ENCODE measurements around the gene CARD14.

Gene CARD14

DNA sequence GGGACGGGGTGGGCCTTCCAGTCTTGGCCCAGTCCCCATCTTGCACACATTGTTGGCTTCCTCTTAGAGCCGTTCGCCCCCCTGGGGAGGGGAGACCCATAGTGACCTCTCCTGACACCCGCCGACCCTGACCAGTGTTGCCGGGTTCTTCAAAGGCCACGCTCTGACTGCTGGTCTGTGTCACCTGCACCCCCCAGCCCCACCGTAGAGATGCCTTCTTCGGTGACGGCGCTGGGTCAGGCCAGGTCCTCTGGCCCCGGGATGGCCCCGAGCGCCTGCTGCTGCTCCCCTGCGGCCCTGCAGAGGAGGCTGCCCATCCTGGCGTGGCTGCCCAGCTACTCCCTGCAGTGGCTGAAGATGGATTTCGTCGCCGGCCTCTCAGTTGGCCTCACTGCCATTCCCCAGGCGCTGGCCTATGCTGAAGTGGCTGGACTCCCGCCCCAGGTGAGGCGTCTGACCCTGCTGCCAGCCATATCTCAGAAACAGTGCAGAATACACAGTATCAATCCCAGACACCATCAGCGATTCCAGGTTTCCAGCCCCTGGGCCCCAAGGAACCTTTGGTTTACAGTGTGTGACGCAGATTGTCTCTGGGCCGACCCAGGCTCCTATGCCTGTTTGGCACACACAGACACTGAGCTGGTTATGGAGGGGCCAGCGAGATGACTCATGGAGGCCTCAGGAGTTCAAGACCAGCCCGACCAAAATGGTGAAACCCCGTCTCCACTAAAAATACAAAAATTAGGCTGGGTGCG, 51.7 kb downstream of the CARD14 start:
- peaks cover 18% of the 10 kb centered on the region for H3K36me3 ChIP-seq (ENCODE audit: insufficient read depth, low read length)
- H3K9me3 ChIP-seq (ENCODE audit: low read length): no peaks in the 10 kb centered on the region
- H3K4me3 ChIP-seq (ENCODE audit: low read depth in 1 of 2, low read length in 2 of 2): peak overlapping the region; percentile 91 to 93

GRCh38 chr17:80222376-80223141, 52.7 kb downstream of the CARD14 start:
- Histone ChIP-seq H3K36me3 (ENCODE audit: insufficient read depth, low read length) (peaks cover 10% of the 10 kb centered on the region), H3K9ac (ENCODE audit: low read length) (no peak overlapping the region), H3K4me3 (ENCODE audit: low read depth in 1 of 2, low read length in 2 of 2) (no peak overlapping the region), H3K27ac (ENCODE audit: low read depth, low read length) (no peak overlapping the region), H3K9me3 (ENCODE audit: low read length) (no peaks in the 10 kb centered on the region), H3K4me1 (ENCODE audit: insufficient read depth, low read length) (peaks cover 19% of the 10 kb centered on the region), H3K27me3 (ENCODE audit: control insufficient read depth in 1 of 2, insufficient read depth in 2 of 2, low read length in 2 of 2) (no peaks in the 10 kb centered on the region)

More for the DNA sequence above, 51.7 kb downstream of the CARD14 start:
- H3K9ac ChIP-seq (ENCODE audit: low read length): peak overlapping the region; percentile 42
- peaks cover 19% of the 10 kb centered on the region for H3K4me1 ChIP-seq (ENCODE audit: insufficient read depth, low read length)
- no peaks in the 10 kb centered on the region for H3K27me3 ChIP-seq (ENCODE audit: control insufficient read depth in 1 of 2, insufficient read depth in 2 of 2, low read length in 2 of 2)
- H3K27ac ChIP-seq (ENCODE audit: low read depth, low read length): peak overlapping the region; percentile 58

DNA sequence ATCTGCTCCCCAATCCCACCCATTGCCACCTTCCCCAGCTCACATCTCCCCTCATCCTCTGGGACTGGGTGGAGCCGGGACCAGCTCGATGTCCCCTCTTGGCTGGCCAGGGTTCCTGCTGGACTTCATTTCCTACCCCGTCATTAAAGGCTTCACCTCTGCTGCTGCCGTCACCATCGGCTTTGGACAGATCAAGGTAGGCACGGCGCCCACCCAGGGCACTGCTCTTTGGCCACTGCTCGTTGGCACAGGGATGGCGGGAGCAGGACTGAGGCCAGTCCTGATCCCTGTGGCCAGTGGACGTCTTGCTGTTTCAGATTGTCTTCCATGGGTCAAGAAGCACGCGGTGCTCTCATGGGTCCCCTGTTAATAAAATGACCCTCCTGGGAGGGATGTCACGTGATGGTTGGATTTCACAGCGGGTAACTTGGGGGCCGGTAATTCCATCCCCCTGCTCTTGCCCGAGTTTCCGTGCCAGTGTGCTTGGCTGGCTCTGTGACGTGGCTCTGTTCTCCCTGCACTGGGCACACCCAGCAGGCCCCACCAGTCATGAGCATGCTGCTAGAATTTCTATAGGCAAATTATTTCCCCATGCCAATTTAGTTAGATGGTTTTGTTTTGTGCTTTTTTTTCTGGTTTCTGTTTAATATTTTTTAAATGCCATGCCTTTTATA, 53.4 kb downstream of the CARD14 start:
- H3K4me1 ChIP-seq (ENCODE audit: insufficient read depth, low read length): peaks cover 19% of the 10 kb centered on the region
- H3K9me3 ChIP-seq (ENCODE audit: low read length): no peaks in the 10 kb centered on the region
- H3K27ac ChIP-seq (ENCODE audit: low read depth, low read length): no peak overlapping the region
- H3K27me3 ChIP-seq (ENCODE audit: control insufficient read depth in 1 of 2, insufficient read depth in 2 of 2, low read length in 2 of 2): no peaks in the 10 kb centered on the region
- H3K4me3 ChIP-seq (ENCODE audit: low read depth in 1 of 2, low read length in 2 of 2): no peak overlapping the region
- H3K9ac ChIP-seq (ENCODE audit: low read length): no peak overlapping the region
- H3K36me3 ChIP-seq (ENCODE audit: insufficient read depth, low read length): peaks cover 7% of the 10 kb centered on the region

DNA sequence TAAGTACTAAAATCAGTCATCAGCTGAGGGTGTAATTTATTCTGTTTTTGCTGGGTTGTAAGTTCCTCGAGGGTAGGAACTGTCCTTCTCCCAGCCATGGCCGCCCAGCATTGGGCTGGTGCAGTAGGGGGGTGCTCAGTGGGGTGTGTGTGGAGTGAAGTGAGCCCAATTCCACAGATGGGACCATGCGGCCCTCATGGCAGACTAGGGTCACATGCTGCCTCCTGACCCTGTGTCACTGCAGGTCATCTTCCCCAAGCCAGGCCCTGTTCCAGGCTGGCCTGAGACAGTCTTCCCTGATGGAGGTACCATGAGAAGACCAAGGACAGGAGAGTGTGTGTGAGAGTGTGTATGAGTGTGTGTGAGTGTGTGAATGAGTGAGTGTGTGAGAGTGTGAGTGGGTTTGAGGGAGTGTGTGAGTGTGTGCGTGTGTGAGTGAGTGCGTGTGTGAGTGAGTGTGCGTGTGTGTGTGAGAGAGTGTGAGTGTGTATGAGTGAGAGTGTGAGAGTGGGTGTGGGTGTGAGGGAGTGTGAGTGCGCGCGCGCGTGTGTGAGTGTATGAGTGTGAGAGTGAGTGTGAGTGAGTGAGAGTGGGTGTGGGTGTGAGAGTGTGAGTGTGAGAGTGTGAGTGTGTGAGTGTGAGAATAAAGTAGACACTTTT, 54.1 kb downstream of the CARD14 start:
- Histone ChIP-seq H3K4me3 (ENCODE audit: low read depth in 1 of 2, low read length in 2 of 2) (no peak overlapping the region), H3K9me3 (ENCODE audit: low read length) (no peaks in the 10 kb centered on the region), H3K27me3 (ENCODE audit: control insufficient read depth in 1 of 2, insufficient read depth in 2 of 2, low read length in 2 of 2) (no peaks in the 10 kb centered on the region), H3K9ac (ENCODE audit: low read length) (no peak overlapping the region), H3K4me1 (ENCODE audit: insufficient read depth, low read length) (peaks cover 19% of the 10 kb centered on the region), H3K27ac (ENCODE audit: low read depth, low read length) (no peak overlapping the region), H3K36me3 (ENCODE audit: insufficient read depth, low read length) (peaks cover 13% of the 10 kb centered on the region)

DNA sequence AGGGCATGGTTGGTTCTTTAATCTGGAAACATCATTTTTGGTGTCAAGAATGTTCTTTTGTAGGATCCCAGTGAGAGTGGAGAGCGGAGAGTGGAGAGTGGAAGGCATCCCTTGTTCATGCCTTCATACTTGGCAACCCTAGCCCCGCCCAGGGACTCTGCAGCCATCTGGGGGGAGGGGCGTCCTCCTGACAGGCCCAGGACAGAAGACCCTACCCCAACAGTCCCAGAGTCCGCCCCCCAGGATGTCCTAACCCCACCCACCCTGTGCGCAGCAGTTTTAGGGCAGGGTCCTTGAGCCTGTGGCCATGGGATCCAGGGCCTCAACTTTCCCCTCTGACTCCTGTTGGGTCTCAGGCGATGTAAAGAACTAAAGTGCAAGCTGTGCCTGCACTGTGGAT, 54.9 kb downstream of the CARD14 start:
- no peak overlapping the region for H3K27ac ChIP-seq (ENCODE audit: low read depth, low read length)
- H3K9me3 ChIP-seq (ENCODE audit: low read length): no peaks in the 10 kb centered on the region

GRCh38 chr17:80225230-80225629, 55.4 kb downstream of the CARD14 start:
- Histone ChIP-seq H3K4me1 (ENCODE audit: insufficient read depth, low read length) (peaks cover 14% of the 10 kb centered on the region), H3K27ac (ENCODE audit: low read depth, low read length) (no peak overlapping the region), H3K36me3 (ENCODE audit: insufficient read depth, low read length) (peaks cover 17% of the 10 kb centered on the region), H3K27me3 (ENCODE audit: control insufficient read depth in 1 of 2, insufficient read depth in 2 of 2, low read length in 2 of 2) (no peaks in the 10 kb centered on the region), H3K9me3 (ENCODE audit: low read length) (no peaks in the 10 kb centered on the region), H3K4me3 (ENCODE audit: low read depth in 1 of 2, low read length in 2 of 2) (no peak overlapping the region), H3K9ac (ENCODE audit: low read length) (no peak overlapping the region)

More for the DNA sequence above, 54.9 kb downstream of the CARD14 start:
- H3K4me1 ChIP-seq (ENCODE audit: insufficient read depth, low read length): peaks cover 14% of the 10 kb centered on the region
- H3K36me3 ChIP-seq (ENCODE audit: insufficient read depth, low read length): peaks cover 17% of the 10 kb centered on the region
- no peaks in the 10 kb centered on the region for H3K27me3 ChIP-seq (ENCODE audit: control insufficient read depth in 1 of 2, insufficient read depth in 2 of 2, low read length in 2 of 2)
- no peak overlapping the region for H3K9ac ChIP-seq (ENCODE audit: low read length)
- H3K4me3 ChIP-seq (ENCODE audit: low read depth in 1 of 2, low read length in 2 of 2): no peak overlapping the region

- Histone ChIP-seq H3K36me3 (ENCODE audit: insufficient read depth, low read length) (peaks cover 17% of the 10 kb centered on the region), H3K9ac (ENCODE audit: low read length) (no peak overlapping the region), H3K27ac (ENCODE audit: low read depth, low read length) (no peak overlapping the region), H3K9me3 (ENCODE audit: low read length) (no peaks in the 10 kb centered on the region), H3K27me3 (ENCODE audit: control insufficient read depth in 1 of 2, insufficient read depth in 2 of 2, low read length in 2 of 2) (no peaks in the 10 kb centered on the region), H3K4me1 (ENCODE audit: insufficient read depth, low read length) (peaks cover 6% of the 10 kb centered on the region), H3K4me3 (ENCODE audit: low read depth in 1 of 2, low read length in 2 of 2) (no peak overlapping the region)
These were observed 57.3 kb downstream of the CARD14 start for GRCh38 chr17:80227156-80227555.

- no peaks in the 10 kb centered on the region for H3K27me3 ChIP-seq (ENCODE audit: control insufficient read depth in 1 of 2, insufficient read depth in 2 of 2, low read length in 2 of 2)
- H3K4me3 ChIP-seq (ENCODE audit: low read depth in 1 of 2, low read length in 2 of 2): no peak overlapping the region
- H3K9ac ChIP-seq (ENCODE audit: low read length): no peak overlapping the region
- no peak overlapping the region for H3K27ac ChIP-seq (ENCODE audit: low read depth, low read length)
- peaks cover 17% of the 10 kb centered on the region for H3K36me3 ChIP-seq (ENCODE audit: insufficient read depth, low read length)
- peaks cover 1% of the 10 kb centered on the region for H3K4me1 ChIP-seq (ENCODE audit: insufficient read depth, low read length)
- H3K9me3 ChIP-seq (ENCODE audit: low read length): no peaks in the 10 kb centered on the region
These were observed 57.8 kb downstream of the CARD14 start for GRCh38 chr17:80227666-80228065.

DNA sequence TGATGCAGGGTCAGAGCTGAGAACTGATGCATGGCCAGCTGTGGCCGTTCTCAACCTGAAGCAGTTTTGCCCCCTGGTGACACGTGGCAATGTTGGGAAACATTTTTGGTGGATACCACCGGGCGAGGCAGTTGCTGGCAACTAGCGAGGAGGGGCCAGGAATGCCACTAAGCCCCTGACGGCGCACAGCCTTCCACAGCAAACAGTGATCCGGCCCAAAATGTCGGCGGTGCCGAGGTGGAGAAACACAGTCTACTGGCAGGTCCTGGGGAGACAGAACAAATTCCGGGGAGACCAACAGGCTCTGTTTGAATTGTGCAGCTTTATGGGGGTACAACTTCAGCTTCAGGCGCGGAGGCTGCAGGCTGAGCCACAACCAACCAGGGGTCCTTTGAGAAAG, 58.6 kb downstream of the CARD14 start:
- Histone ChIP-seq H3K36me3 (ENCODE audit: insufficient read depth, low read length) (peaks cover 11% of the 10 kb centered on the region), H3K27me3 (ENCODE audit: control insufficient read depth in 1 of 2, insufficient read depth in 2 of 2, low read length in 2 of 2) (no peaks in the 10 kb centered on the region), H3K9me3 (ENCODE audit: low read length) (no peaks in the 10 kb centered on the region)

DNA sequence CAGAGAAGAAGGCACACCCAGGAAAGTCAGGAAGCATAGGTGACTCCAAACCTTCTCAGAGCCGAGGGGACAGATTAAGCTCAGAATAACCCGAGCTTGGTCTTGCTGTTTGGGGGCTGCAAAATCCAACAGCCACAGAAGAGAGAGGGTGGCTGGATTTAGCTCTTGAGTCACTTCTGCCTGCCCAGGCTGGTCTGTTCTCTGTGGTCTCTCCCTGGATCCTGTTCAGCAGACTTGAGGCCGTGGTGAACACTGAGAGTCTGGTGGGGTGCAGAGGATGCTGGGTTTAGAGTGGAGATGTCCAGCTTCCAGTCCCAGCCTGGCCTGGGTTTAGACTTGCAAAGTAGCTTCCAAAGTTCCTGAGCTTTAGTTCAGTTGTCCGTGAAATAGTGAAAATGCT, 59.2 kb downstream of the CARD14 start:
- H3K9me3 ChIP-seq (ENCODE audit: low read length): no peaks in the 10 kb centered on the region
- H3K27me3 ChIP-seq (ENCODE audit: control insufficient read depth in 1 of 2, insufficient read depth in 2 of 2, low read length in 2 of 2): no peaks in the 10 kb centered on the region
- H3K36me3 ChIP-seq (ENCODE audit: insufficient read depth, low read length): peaks cover 11% of the 10 kb centered on the region
- H3K9ac ChIP-seq (ENCODE audit: low read length): no peak overlapping the region
- H3K27ac ChIP-seq (ENCODE audit: low read depth, low read length): no peak overlapping the region
- no peaks in the 10 kb centered on the region for H3K4me1 ChIP-seq (ENCODE audit: insufficient read depth, low read length)
- H3K4me3 ChIP-seq (ENCODE audit: low read depth in 1 of 2, low read length in 2 of 2): no peak overlapping the region

More for the DNA sequence above, 58.6 kb downstream of the CARD14 start:
- no peak overlapping the region for H3K4me3 ChIP-seq (ENCODE audit: low read depth in 1 of 2, low read length in 2 of 2)
- no peak overlapping the region for H3K9ac ChIP-seq (ENCODE audit: low read length)
- H3K4me1 ChIP-seq (ENCODE audit: insufficient read depth, low read length): no peaks in the 10 kb centered on the region
- H3K27ac ChIP-seq (ENCODE audit: low read depth, low read length): no peak overlapping the region

DNA sequence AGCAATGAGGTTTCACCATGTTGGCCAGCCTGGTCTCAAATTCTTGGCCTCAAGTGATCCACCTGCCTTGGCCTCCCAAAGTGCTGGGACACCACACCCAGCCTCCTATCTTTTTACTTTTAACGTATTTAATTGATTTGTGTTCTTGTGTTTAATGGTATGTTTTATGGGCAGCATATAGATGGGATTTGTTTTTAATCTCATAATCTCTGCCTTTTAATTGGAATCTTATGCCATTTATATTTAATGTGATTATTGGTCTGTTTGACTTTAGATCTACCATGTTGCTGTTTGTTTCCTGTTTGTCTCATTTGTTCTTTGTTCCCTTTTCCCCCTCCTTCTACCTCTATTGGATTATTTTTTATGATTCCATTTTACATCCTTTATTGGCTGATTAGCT, 62.6 kb downstream of the CARD14 start:
- Histone ChIP-seq H3K9me3 (ENCODE audit: low read length) (no peaks in the 10 kb centered on the region), H3K4me1 (ENCODE audit: insufficient read depth, low read length) (no peaks in the 10 kb centered on the region), H3K9ac (ENCODE audit: low read length) (no peak overlapping the region), H3K36me3 (ENCODE audit: insufficient read depth, low read length) (peaks cover 31% of the 10 kb centered on the region), H3K27ac (ENCODE audit: low read depth, low read length) (no peak overlapping the region), H3K27me3 (ENCODE audit: control insufficient read depth in 1 of 2, insufficient read depth in 2 of 2, low read length in 2 of 2) (no peaks in the 10 kb centered on the region), H3K4me3 (ENCODE audit: low read depth in 1 of 2, low read length in 2 of 2) (no peak overlapping the region)
